Measurements from ENCODE around the gene VAV3. TPM values are rescaled to one million over a fixed set of nuclear protein-coding genes. Genes with fewer than 3 reads are reported as not detected.

Gene VAV3
- total RNA-seq, 1 experiment from 2014 or later, result not detected

DNA sequence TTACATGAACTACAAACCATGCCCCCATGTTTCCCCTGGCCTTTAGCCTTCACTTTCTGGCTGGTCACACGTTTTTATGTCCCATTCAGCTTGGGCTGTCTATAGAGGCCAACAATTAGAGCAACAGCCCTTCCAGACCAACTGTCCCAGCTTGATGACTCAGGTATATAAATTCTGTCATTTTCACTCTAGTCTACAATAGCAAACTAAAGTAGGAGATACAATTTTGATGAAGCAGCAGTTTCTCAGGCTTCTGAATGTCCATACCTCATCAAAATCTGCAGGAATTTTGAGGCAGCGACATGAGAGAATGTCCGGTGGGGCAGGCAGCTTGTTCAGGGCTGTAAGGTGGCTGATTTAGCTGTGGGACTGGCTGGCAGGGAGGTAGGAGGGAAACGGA lies 45.6 kb upstream of the VAV3 start:
- H3K36me3 ChIP-seq (ENCODE audit: control insufficient read depth in 1 of 2, insufficient read depth in 2 of 2, low read length in 2 of 2), result no peaks in the 10 kb centered on the region
- H2AFZ ChIP-seq (ENCODE audit: low read depth, low read length, poor library complexity, severe bottlenecking), result no peak overlapping the region
- TF ChIP-seq SP1 (IDR thresholded peaks at IDR 0.05; ENCODE audit: low read depth) (no peak), MAX (IDR thresholded peaks at IDR 0.05) (no peak), ZNF274 (IDR thresholded peaks at IDR 0.05; ENCODE audit: low read depth, low read length) (no peak)
- ATAC-seq (no peak), DNase-seq (ENCODE audit: low read depth, low spot score) (no peak)
- intact Hi-C loops (cut with micrococcal nuclease), result no loop called here
- H3K9me3 ChIP-seq (ENCODE audit: control insufficient read depth in 1 of 2, insufficient read depth in 1 of 2, low read depth in 1 of 2, low read length in 2 of 2), result no peaks in the 10 kb centered on the region
- H3K27me3 ChIP-seq (ENCODE audit: insufficient read depth, low read length), result peaks cover 26% of the 10 kb centered on the region
- ChIA-PET CTCF (no interaction called here), POLR2A (no interaction called here), RAD21 (ENCODE audit: low non-redundant PET in 1 of 2, low total read pairs in 2 of 2, uncharacterized antibody in 2 of 2, unreplicated experiment in 2 of 2) (no interaction called here)
- no peak overlapping the region for H3K4me3 ChIP-seq (replicated peaks in 1 of 2; ENCODE audit: low read depth in 1 of 2, low read length in 2 of 2)
- no peaks in the 10 kb centered on the region for H3K4me1 ChIP-seq (ENCODE audit: control insufficient read depth in 1 of 2, insufficient read depth in 2 of 2, low read length in 2 of 2)
- H4K20me1 ChIP-seq (ENCODE audit: insufficient read depth), result no peaks in the 10 kb centered on the region
- H3K9ac ChIP-seq (ENCODE audit: low read length), result no peak overlapping the region
- BruUV-seq (replicated peaks), result no TSS peak
- no peaks in the 10 kb centered on the region for H3K9me2 ChIP-seq (ENCODE audit: insufficient read depth)
- no peak overlapping the region for H3K27ac ChIP-seq (ENCODE audit: low read depth, low read length)
- no peak overlapping the region for H3K4me2 ChIP-seq (ENCODE audit: low read length)
- H3K79me2 ChIP-seq (ENCODE audit: insufficient read depth, low read length), result no peaks in the 10 kb centered on the region

DNA sequence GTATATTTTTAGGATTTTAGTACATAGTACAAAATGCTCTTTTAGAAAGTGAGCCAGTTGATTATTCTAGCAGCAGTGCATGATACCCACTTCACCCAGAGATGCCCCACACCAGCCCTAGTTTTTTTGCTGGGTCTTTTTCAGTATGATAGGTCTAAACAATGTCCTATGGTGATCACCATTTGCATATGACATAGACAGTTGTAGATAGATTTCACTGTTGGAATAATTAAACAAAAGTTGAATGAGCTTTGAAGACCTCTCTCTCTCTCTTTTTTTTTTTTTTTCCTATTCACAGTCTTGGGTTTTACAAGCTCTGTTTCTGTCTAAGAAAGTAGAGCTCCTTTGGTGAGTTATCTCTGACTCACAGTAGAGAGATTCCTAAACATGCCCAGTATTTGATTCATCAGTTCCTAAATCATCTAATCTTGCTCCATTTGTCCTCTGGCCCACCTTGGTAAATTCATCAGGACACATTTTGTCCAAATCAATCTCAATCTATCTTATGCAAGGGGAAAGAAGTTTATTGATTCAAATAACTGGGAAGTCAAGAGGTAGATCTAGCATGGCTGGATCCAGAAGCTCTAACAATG lies 44.7 kb upstream of the VAV3 start:
- ChIA-PET RAD21 (ENCODE audit: low non-redundant PET in 1 of 2, low total read pairs in 2 of 2, uncharacterized antibody in 2 of 2, unreplicated experiment in 2 of 2) (no interaction called here), POLR2A (no interaction called here), CTCF (no interaction called here)
- Histone ChIP-seq H3K9ac (ENCODE audit: low read length) (no peak overlapping the region), H3K27ac (ENCODE audit: low read depth, low read length) (no peak overlapping the region), H3K36me3 (ENCODE audit: control insufficient read depth in 1 of 2, insufficient read depth in 2 of 2, low read length in 2 of 2) (no peaks in the 10 kb centered on the region), H2AFZ (ENCODE audit: low read depth, low read length, poor library complexity, severe bottlenecking) (no peak overlapping the region), H3K4me2 (ENCODE audit: low read length) (no peak overlapping the region), H4K20me1 (ENCODE audit: insufficient read depth) (no peaks in the 10 kb centered on the region), H3K79me2 (ENCODE audit: insufficient read depth, low read length) (no peaks in the 10 kb centered on the region), H3K9me3 (ENCODE audit: control insufficient read depth in 1 of 2, insufficient read depth in 1 of 2, low read depth in 1 of 2, low read length in 2 of 2) (no peaks in the 10 kb centered on the region), H3K4me3 (replicated peaks in 1 of 2; ENCODE audit: low read depth in 1 of 2, low read length in 2 of 2) (no peak overlapping the region), H3K9me2 (ENCODE audit: insufficient read depth) (no peaks in the 10 kb centered on the region), H3K4me1 (ENCODE audit: control insufficient read depth in 1 of 2, insufficient read depth in 2 of 2, low read length in 2 of 2) (no peaks in the 10 kb centered on the region), H3K27me3 (ENCODE audit: insufficient read depth, low read length) (peaks cover 29% of the 10 kb centered on the region)
- ATAC-seq, result no peak
- DNase-seq (ENCODE audit: low read depth, low spot score), result no peak
- BruUV-seq (replicated peaks), result no TSS peak
- intact Hi-C loops (cut with micrococcal nuclease), result no loop called here
- TF ChIP-seq, protein P1, sequence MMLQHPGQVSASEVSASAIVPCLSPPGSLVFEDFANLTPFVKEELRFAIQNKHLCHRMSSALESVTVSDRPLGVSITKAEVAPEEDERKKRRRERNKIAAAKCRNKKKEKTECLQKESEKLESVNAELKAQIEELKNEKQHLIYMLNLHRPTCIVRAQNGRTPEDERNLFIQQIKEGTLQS (IDR thresholded peaks at IDR 0.05), result no peak
- no peak for TF ChIP-seq JUND (IDR thresholded peaks at IDR 0.05)
- TF ChIP-seq EZH2 (IDR thresholded peaks at IDR 0.05), result no peak
- no peak for TF ChIP-seq POLR2A (IDR thresholded peaks at IDR 0.05; ENCODE audit: borderline replicate concordance, extremely low read depth, insufficient read depth, insufficient read length)
- TF ChIP-seq RAD21 (IDR thresholded peaks at IDR 0.05; ENCODE audit: low read depth), result no peak
- TF ChIP-seq ZFX (IDR thresholded peaks at IDR 0.05), result no peak
- no peak for TF ChIP-seq ZNF274 (IDR thresholded peaks at IDR 0.05; ENCODE audit: low read depth, low read length)
